ENCODE measurements around the gene RAE1.

Gene RAE1

GRCh38 chr20:57399587-57400155, 48.6 kb downstream of the RAE1 start:
- no peak for DNase-seq (ENCODE audit: low read depth, low spot score)

DNA sequence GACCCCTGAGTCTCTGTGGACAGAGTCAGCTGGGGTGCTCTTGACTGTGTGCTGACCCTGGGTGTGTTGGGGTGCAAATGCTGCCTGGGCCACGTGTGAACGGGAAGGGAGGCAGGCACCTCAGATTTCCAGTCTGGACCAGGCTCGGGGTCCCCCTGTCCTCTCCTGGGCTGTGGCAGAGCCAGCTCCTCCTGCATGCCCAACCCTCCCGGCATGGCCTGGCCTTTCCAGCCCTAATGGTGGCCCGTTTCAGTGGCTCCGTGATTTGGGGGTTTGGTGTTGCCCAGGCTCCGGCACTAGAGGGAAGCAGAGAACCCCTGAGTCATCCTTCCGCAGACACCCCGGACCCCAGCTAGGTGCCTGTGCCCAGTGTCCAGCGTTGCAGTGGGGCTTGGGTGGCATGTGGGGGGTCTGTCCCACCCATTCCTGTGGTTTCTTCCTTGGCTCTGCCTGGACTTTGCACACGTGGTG, 49.2 kb downstream of the RAE1 start:
- no peak for DNase-seq (ENCODE audit: low read depth, low spot score)

DNA sequence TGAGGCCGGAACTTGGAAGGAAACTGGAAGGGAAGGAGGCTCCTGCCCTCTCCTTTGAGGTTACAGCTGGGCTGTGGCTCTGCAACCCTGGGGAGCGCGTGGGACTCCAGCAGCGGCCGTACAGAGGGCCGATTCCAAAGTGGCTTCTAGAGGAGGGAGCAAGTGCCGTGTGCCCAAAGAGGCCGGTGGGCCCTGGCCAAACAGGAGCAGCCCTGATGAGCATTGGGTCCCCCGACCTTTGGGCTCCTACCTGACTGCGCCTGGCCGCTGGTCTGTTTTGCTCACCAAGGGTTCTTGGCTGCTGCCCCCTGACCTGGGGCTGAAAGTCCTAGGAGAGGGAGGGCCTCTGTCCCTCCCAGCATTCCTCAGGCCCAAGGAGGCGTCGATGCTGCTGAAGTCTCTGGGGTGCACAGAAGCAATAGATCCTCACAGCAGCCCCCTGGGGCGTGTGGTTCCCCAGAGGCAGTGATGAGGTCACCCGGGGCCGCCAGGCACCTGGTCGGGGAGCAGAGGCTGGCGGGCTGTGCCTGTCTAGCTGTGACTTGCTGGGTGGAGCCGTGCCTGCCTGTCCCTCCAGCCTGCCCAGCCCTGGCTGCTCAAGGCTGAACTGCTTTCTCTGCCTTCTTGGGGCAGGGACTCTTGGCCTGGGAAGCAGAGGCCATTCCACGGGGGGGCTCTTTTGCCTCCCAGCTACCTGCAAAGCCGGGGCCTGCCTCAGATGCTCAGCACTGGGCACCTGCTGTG, 49.9 kb downstream of the RAE1 start:
- no peak for DNase-seq (ENCODE audit: low read depth, low spot score)

DNA sequence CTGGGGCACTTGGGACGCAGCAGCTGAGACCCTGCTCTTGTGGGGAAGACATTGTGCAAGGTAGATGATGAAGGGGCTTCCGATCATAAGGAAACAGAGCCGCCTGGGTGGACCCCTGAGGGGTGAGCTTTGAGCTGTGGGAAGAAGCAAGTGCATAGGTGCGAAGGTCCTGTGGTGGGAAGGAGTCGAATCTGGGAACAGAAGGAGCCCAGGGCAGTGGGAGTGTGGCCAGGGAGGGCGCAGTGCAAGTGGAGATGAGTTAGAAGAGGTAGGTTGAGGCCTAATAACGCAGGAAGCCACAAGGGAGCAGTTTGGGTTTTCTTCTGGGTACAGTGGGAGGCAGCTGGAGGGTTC, 50.5 kb downstream of the RAE1 start:
- DNase-seq (ENCODE audit: low read depth, low spot score) = no peak

DNA sequence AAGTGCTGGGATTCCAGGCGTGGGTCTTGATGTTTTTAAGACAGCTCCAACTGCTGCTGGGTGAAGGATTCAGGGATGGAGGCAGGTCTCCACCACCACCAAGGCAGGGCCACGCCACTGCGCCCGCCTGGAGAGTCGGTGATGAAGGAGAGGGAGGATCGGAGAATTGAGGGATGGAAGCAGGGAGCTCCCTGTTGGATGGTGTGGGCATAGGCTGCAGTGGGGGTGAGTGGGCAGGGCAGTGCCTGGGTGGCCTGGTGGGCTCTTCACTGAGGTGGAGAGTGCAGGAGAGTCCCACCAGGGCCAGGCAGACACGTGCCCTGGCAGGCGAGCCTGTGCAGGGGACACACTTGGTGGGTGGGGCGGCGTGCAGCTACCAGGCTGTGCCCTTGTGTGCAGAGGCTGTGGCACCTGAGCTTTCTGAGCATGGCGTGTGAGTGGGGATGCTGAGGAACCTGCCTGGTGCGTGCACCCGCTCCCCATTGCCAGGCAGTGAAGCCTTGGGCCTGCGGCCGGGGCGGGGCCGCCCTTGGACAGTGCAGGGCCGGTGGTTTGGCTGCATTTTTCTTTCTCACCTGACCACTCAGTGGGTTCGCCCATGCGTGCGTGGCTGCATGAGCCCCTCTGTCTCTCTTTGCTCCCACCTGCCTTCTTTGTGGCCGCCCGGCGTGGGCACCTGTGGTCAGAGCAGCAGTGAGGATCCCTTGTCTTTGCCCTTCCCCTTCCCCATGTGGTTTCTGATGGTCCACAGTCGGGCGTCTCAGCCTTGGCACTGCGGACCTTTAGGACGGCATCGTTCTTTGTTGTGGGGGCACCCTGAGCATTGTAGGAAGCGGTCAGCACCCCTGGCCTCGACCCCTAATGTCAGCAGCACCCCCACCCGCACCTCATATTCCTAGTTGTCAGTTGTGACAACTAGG, 51.4 kb downstream of the RAE1 start:
- no peak for DNase-seq (ENCODE audit: low read depth, low spot score)

DNA sequence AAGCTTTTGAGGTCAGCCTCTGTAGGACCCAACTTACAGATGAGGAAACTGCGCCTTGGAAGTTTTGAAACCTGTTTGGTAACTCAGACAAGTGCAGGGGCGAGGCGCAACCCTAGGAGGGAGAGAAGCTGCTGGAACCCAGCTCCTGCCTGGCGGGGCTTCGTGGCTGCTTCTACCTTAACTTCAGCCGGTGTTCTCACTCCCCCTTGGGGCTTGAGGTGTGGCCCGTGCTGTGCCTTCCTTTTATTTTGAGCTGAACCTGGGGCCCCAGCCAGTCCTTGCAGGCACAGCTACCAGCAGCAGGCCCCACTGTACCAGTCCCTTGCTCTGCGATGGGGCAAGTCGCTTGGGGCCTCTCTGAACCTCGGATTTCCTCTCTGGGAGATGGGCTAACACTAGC, 52.2 kb downstream of the RAE1 start:
- DNase-seq (ENCODE audit: low read depth, low spot score) = no peak

GRCh38 chr20:57404006-57404405, 53.0 kb downstream of the RAE1 start:
- DNase-seq (ENCODE audit: low read depth, low spot score) = no peak

DNA sequence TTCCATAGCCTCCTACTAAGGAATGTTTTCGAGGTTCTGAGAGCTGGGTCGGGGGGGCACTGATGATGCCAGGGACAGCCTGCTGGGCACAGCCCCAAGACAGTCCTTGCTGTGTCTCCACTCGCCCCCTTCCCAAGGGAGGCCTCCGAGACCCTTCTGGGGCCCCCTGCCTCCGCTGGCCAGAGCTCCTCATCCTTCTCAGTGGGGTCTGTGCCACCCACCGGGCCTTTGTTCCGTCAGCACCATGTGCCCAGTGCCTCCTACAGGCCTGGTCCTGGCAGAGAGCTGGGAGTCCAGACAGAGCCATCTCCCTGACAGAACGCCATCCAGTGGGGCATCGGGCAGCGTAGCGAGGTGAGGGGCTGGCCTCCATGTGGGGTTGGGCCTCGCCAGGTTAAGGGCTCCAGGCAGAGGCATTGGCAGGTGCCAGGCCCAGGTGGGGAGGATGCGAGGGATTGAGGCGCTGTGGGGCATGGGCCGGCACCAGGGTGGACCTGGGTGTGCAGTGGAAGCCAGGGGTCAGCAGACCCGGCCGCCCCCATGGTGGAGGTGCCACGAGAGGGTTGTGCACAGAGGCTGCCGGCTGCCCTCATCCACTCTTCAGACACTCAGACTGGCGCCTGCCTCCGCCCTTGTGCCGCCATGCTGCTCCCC, 53.5 kb downstream of the RAE1 start:
- DNase-seq (ENCODE audit: low read depth, low spot score) = no peak

DNA sequence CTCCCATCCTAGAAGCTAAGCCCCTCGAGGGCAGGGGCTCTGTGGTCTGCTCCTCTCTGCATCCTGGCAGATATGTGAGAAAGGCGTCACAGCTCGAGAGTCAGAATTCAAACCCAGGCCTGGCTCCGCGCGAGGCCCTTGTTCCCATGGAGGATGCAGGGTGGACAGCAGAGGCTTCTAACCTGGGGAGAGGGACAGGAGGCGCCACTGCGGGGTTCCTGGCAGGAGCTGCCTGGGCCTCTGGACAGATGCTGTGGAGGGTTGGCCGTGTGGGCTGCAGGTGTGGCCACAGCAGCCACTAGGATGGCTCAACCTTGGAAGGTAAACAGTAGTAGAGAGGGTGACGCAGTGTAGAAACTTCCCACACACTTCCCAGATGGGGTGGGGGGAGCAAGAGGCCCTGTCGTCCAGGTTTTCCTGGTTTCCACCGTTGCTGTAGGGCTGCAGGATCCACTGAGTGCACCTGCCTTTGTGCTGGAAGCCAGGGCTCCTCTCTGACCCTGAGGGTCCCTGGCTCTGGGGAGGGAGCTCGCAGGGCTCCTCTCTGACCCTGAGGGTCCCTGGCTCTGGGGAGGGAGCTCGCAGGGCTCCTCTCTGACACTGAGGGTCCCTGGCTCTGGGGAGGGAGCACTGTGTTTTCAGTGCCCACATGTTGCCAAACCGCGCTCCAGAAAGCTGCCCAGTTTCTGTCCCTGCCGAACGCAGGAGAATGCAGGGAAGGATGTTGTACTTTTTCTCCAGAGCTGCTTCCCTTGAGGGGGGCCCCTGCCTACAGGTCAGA, 54.4 kb downstream of the RAE1 start:
- no peak for DNase-seq (ENCODE audit: low read depth, low spot score)

DNA sequence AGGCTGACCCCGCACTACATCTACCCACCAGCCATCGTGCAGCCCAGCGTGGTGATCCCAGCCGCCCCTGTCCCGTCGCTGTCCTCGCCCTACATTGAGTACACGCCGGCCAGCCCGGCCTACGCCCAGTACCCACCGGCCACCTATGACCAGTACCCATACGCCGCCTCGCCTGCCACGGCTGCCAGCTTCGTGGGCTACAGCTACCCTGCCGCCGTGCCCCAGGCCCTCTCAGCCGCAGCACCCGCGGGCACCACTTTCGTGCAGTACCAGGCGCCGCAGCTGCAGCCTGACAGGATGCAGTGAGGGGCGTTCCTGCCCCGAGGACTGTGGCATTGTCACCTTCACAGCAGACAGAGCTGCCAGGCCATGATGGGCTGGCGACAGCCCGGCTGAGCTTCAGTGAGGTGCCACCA, 56.5 kb downstream of the RAE1 start:
- no peak for DNase-seq (ENCODE audit: low read depth, low spot score)

DNA sequence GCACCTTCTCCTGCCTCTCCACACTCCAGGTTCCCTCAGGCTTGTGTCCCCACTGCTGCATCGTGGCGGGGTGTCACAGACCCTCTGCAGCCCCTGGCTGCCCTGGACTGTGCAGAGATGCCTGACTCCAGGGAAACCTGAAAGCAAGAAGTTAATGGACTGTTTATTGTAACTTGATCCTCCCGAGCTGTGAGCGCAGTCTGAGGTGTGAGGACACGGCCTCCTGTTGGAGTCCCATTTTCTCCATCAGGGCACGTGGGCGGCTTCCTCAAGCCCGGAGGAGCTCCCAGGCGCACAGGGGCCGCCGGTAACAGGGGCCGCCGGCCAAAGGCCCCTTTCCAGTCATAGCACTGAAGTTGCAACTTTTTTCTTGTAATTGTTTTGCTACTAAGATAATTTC, 57.1 kb downstream of the RAE1 start:
- no peak for DNase-seq (ENCODE audit: low read depth, low spot score)

- no peak for DNase-seq (ENCODE audit: low read depth, low spot score)
These were observed 57.6 kb downstream of the RAE1 start for GRCh38 chr20:57408536-57409233.

GRCh38 chr20:57409316-57409671, 58.2 kb downstream of the RAE1 start:
- DNase-seq (ENCODE audit: low read depth, low spot score) = no peak

DNA sequence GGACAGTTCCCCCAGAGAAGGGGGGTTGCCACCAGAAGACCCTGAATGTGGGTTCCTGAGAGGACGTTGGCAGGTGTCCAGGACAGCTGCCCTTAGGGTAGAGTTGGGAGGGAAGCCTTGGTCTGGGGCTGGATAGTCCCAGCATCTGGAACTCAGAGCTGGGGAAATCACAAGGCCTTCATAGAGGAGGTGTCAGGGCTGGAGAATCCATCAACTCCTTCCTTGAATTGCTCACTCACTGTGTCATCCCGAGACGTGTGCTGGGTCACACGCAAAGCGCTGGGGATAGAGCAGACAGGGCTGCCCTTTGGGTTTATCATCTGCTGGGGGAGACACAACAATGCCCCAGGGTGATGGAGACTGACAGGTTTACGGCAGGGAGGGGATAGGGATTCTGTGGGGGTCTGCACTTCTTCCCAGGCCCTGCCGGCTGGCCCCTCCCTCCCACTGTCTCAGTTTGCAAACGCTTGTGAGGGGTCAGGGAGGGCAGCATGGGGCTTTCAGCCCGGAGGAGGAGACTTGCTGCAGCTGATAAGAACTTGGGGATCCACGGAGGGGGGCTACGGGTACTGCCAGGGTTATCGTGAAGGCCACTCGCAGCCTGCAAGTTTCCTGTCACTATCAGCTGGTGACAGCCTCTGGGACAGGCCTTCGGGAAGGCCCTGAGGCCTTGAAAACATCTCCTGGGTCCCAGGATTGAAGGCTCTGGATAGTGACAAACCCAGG, 58.8 kb downstream of the RAE1 start:
- DNase-seq (ENCODE audit: low read depth, low spot score) = no peak

- DNase-seq (ENCODE audit: low read depth, low spot score) = no peak
These were observed 59.4 kb downstream of the RAE1 start for GRCh38 chr20:57410398-57410920.

DNA sequence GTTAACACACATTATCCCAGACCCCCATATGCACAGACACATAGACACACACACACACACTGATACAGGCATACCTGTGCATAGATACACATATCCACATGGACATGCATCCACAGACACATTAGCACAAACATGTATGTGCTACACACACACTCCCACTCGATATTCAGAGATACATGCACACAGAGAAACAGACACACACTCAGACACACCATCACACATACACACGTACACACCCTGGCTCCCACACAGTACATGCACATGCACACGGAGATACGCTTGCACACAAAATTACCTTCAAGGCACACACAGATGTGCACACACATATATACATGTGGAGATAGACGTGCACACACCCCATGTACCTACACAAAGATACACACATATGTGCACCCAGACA, 59.9 kb downstream of the RAE1 start:
- DNase-seq (ENCODE audit: low read depth, low spot score) = no peak

- DNase-seq (ENCODE audit: low read depth, low spot score) = no peak
These were observed 60.6 kb downstream of the RAE1 start for GRCh38 chr20:57411406-57412283.

- no peak for DNase-seq (ENCODE audit: low read depth, low spot score)
These were observed 61.4 kb downstream of the RAE1 start for GRCh38 chr20:57412347-57413029.

All from iPS DF 19.7 (cell line).